DND-41 (cell line): Measurements from ENCODE around the gene IL4R.

Source experiments
- ATAC-seq: fragments of 200-7000 bp; cut with Tn5 transposase; 3 replicates; pipeline ENCODE4 v1.9.1; 2021; ENCODE audit warnings: low read depth; ENCODE audit not compliant: insufficient read depth
- DNase-seq: peaks from one replicate; pipeline ENCODE4 v3.0.0-alpha.2; 2020
- H2AFZ ChIP-seq: 2 replicates; pipeline ENCODE4 v1.6.0; 2012; ENCODE audit warnings: low read depth, low read length
- H3K27ac ChIP-seq: 2 replicates; pipeline ENCODE4 v1.5.1; 2012; ENCODE audit warnings: low read length, inconsistent platforms
- H3K27me3 ChIP-seq: fragments of 200-600 bp; sonication (generic); 2 replicates; pipeline ENCODE4 v1.6.0; 2012; ENCODE audit warnings: low read length, mild to moderate bottlenecking, inconsistent platforms; ENCODE audit not compliant: insufficient read depth, poor library complexity
- H3K36me3 ChIP-seq: 2 replicates; pipeline ENCODE4 v1.5.1; 2012; ENCODE audit warnings: low read length, inconsistent platforms; ENCODE audit not compliant: insufficient read depth
- H3K4me1 ChIP-seq: 2 replicates; pipeline ENCODE4 v1.5.1; 2012; ENCODE audit warnings: mild to moderate bottlenecking, low read length; ENCODE audit not compliant: insufficient read depth
- H3K4me2 ChIP-seq: 2 replicates; pipeline ENCODE4 v1.6.0; 2012; ENCODE audit warnings: mild to moderate bottlenecking, moderate library complexity, low read length, inconsistent platforms; ENCODE audit not compliant: insufficient read depth
- H3K4me3 ChIP-seq, 2 experiments: fragments of 200-600 bp in 1 of 2; shearing (Covaris generic) in 1 of 2; 2 replicates each; pipeline ENCODE4 v1.5.1; 2012 to 2016; ENCODE audit warnings: inconsistent platforms in 2 of 2, low read length in 2 of 2, mild to moderate bottlenecking in 2 of 2, low read depth in 1 of 2, moderate library complexity in 1 of 2
- H3K79me2 ChIP-seq: 2 replicates; pipeline ENCODE4 v1.6.0; 2012; ENCODE audit warnings: low read length, inconsistent platforms; ENCODE audit not compliant: insufficient read depth
- H3K9ac ChIP-seq: 2 replicates; pipeline ENCODE4 v1.6.0; 2012; ENCODE audit warnings: low read depth, mild to moderate bottlenecking, inconsistent platforms, low read length, moderate library complexity
- H3K9me3 ChIP-seq: 2 replicates; pipeline ENCODE4 v1.5.1; 2012; ENCODE audit warnings: low read length, moderate library complexity, mild to moderate bottlenecking, inconsistent platforms; ENCODE audit not compliant: insufficient read depth, severe bottlenecking
- H4K20me1 ChIP-seq: 2 replicates; pipeline ENCODE4 v1.6.0; 2012; ENCODE audit warnings: low read length; ENCODE audit not compliant: insufficient read depth
- CTCF ChIP-seq: IDR thresholded peaks from 2 replicates; pipeline ENCODE4 v1.5.1; 2012; ENCODE audit warnings: borderline replicate concordance, low read length, moderate library complexity, mild to moderate bottlenecking; ENCODE audit not compliant: poor library complexity, severe bottlenecking; ENCODE audit errors: extremely low read depth
- EZH2 ChIP-seq: IDR thresholded peaks from 3 replicates; pipeline ENCODE4 v1.6.1; 2012; ENCODE audit warnings: borderline replicate concordance, low read depth, mild to moderate bottlenecking, moderate library complexity, low read length, inconsistent platforms; ENCODE audit not compliant: severe bottlenecking

Gene IL4R

GRCh38 chr16:27341971-27342370 is 28.2 kb downstream of the IL4R start:
- Histone ChIP-seq H3K9ac (no peak overlapping the region), H3K4me3 (no peak overlapping the region), H3K36me3 (peaks cover 66% of the 10 kb centered on the region), H3K27me3 (no peaks in the 10 kb centered on the region), H2AFZ (no peak overlapping the region), H3K4me1 (no peaks in the 10 kb centered on the region), H3K27ac (no peak overlapping the region), H4K20me1 (no peaks in the 10 kb centered on the region), H3K4me2 (no peak overlapping the region), H3K9me3 (no peaks in the 10 kb centered on the region), H3K79me2 (peaks cover 7% of the 10 kb centered on the region)
- ATAC-seq = no peak
- TF ChIP-seq EZH2 = no peak
- no peak for TF ChIP-seq CTCF
- no peak for DNase-seq

- Histone ChIP-seq H3K79me2 (no peaks in the 10 kb centered on the region), H3K4me3 (no peak overlapping the region), H3K27me3 (no peaks in the 10 kb centered on the region), H3K4me1 (no peaks in the 10 kb centered on the region), H3K36me3 (peaks cover 79% of the 10 kb centered on the region), H3K9me3 (no peaks in the 10 kb centered on the region), H3K9ac (no peak overlapping the region), H2AFZ (no peak overlapping the region), H3K4me2 (no peak overlapping the region), H3K27ac (no peak overlapping the region), H4K20me1 (no peaks in the 10 kb centered on the region)
- TF ChIP-seq EZH2 (no peak), CTCF (no peak)
- no peak for DNase-seq
- ATAC-seq = no peak
These were observed 30.9 kb downstream of the IL4R start for GRCh38 chr16:27344721-27345120.

GRCh38 chr16:27345201-27345600 is 31.4 kb downstream of the IL4R start:
- Histone ChIP-seq H3K4me2 (no peak overlapping the region), H2AFZ (no peak overlapping the region), H4K20me1 (no peaks in the 10 kb centered on the region), H3K9ac (no peak overlapping the region), H3K4me3 (no peak overlapping the region), H3K36me3 (peaks cover 80% of the 10 kb centered on the region), H3K27me3 (no peaks in the 10 kb centered on the region), H3K79me2 (no peaks in the 10 kb centered on the region), H3K27ac (no peak overlapping the region), H3K4me1 (no peaks in the 10 kb centered on the region), H3K9me3 (no peaks in the 10 kb centered on the region)
- no peak for DNase-seq
- TF ChIP-seq CTCF = no peak
- TF ChIP-seq EZH2 = no peak
- no peak for ATAC-seq

GRCh38 chr16:27346819-27347218 is 33.0 kb downstream of the IL4R start:
- Histone ChIP-seq H3K9me3 (no peaks in the 10 kb centered on the region), H3K4me1 (no peaks in the 10 kb centered on the region), H3K9ac (no peak overlapping the region), H3K4me2 (no peak overlapping the region), H3K4me3 (no peak overlapping the region), H3K27ac (no peak overlapping the region), H3K27me3 (no peaks in the 10 kb centered on the region), H3K79me2 (no peaks in the 10 kb centered on the region), H4K20me1 (no peaks in the 10 kb centered on the region), H2AFZ (no peak overlapping the region), H3K36me3 (peaks cover 81% of the 10 kb centered on the region)
- TF ChIP-seq EZH2 = no peak
- TF ChIP-seq CTCF = no peak
- no peak for DNase-seq
- no peak for ATAC-seq
